Cerebellar cortex (tissue), 1 donor: ENCODE measurements around the gene WDR59.
"Not testable (repeated sequence)": the region's sequence is repeated elsewhere in the genome, so short reads cannot be mapped to it uniquely, and the experiment has no call there.

Experiments
- DNase-seq: peaks from one replicate; pipeline ENCODE4 v3.0.0-alpha.2; 2015; ENCODE audit warnings: low spot score

Gene WDR59

GRCh38 chr16:74982256-74982655 lies 2.7 kb downstream of the WDR59 start:
- DNase-seq: no peak

- DNase-seq: no peak
Observed at GRCh38 chr16:74975591-74975990, 9.3 kb downstream of the WDR59 start.

GRCh38 chr16:74973304-74973703 lies 11.6 kb downstream of the WDR59 start:
- no peak for DNase-seq

GRCh38 chr16:74954763-74955162 lies 30.2 kb downstream of the WDR59 start:
- no peak for DNase-seq

GRCh38 chr16:74951681-74952080 lies 33.2 kb downstream of the WDR59 start:
- DNase-seq: no peak

GRCh38 chr16:74951206-74951605 lies 33.7 kb downstream of the WDR59 start:
- DNase-seq: no peak

- DNase-seq: no peak
Observed at GRCh38 chr16:74950511-74950910, 34.4 kb downstream of the WDR59 start.

- no peak for DNase-seq
Observed at GRCh38 chr16:74949309-74949708, 35.6 kb downstream of the WDR59 start.

GRCh38 chr16:74944466-74944865 lies 40.5 kb downstream of the WDR59 start:
- DNase-seq: no peak

GRCh38 chr16:74942977-74943918 lies 41.7 kb downstream of the WDR59 start:
- DNase-seq: no peak

GRCh38 chr16:74942566-74942965 lies 42.4 kb downstream of the WDR59 start:
- DNase-seq: no peak

GRCh38 chr16:74939688-74940087 lies 45.2 kb downstream of the WDR59 start:
- DNase-seq: no peak

GRCh38 chr16:74936902-74937560 lies 47.9 kb downstream of the WDR59 start:
- DNase-seq: no peak

GRCh38 chr16:74931445-74931844 lies 53.5 kb downstream of the WDR59 start:
- no peak for DNase-seq

- no peak for DNase-seq
Observed at GRCh38 chr16:74929636-74930035, 55.3 kb downstream of the WDR59 start.

- no peak for DNase-seq
Observed at GRCh38 chr16:74926805-74927204, 58.1 kb downstream of the WDR59 start.

- DNase-seq: no peak
Observed at GRCh38 chr16:74923766-74924460, 61.0 kb downstream of the WDR59 start.

- DNase-seq: no peak
Observed at GRCh38 chr16:74922150-74923138, 62.5 kb downstream of the WDR59 start.

- no peak for DNase-seq
Observed at GRCh38 chr16:74921051-74921450, 63.9 kb downstream of the WDR59 start.

GRCh38 chr16:74909665-74910064 lies 75.3 kb downstream of the WDR59 start:
- DNase-seq: no peak

- not testable (repeated sequence) for DNase-seq
Observed at GRCh38 chr16:74908759-74909158, 76.2 kb downstream of the WDR59 start.
